SW480 (cell line): ENCODE measurements around the gene MYH8.
A peak's percentile ranks its signal among the peaks of the same experiment; 100 is the strongest.

Experiments used
- DNase-seq: peaks from one replicate; pipeline ENCODE4 v3.0.0-alpha.2; 2016; ENCODE audit warnings: low spot score

The MYH8 gene

GRCh38 chr17:10380631-10381408, 40.9 kb downstream of the MYH8 start:
- DNase-seq, result no peak

- no peak for DNase-seq
These were observed 48.8 kb downstream of the MYH8 start, which contains the start of gene MYH13 for GRCh38 chr17:10372906-10373305. Gene MYH13 (minus strand): TSS chr17:10373006. CDS start chr17:10364530, 8,476 bp downstream.

DNA sequence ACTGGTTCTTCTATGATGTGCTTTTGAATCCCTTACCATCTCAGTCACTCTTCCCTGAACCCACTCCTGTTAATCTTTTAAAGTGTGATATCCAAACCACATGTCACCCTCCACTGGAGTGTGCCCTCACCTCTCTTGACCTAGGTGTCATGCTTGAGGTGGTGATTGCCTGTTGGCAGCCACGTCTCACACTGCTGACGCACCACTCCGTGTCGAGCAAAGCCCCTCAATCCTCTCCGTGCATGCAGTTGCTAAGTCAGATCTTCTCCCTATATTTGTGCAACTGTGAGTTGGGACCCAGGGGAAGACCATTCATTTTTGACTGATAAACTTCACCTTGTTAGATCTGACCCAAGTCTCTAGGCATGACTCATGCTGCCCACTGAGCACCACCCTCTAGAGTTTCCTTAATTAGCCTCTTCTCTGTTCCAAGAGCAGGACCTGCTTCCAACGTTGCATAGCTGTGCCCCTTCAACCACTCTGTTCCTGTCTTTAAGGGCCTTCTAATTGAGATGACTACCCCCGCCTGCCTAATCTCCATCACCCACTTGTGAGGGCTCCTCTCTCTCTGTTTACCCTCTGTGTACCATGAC, 51.6 kb downstream of the MYH8 start:
- DNase-seq, result no peak

DNA sequence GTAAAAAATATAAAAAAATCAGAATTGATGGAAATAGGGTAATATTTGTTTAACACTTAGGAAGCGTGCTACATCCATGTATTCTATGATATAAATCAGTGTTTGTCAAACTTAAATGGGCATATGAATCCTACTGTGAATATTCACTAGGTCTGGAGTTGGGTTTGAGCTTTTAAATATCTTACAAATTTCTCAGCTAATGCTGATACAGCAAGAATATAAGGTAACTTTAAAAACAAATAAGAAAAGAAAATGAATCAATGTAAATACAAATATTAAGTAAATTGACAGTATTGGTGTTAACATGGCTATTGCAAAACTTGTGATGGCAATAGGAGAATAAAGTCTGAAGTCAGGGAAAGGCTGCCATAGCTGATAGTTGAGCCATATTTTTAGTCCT, 52.5 kb downstream of the MYH8 start:
- DNase-seq, result no peak

DNA sequence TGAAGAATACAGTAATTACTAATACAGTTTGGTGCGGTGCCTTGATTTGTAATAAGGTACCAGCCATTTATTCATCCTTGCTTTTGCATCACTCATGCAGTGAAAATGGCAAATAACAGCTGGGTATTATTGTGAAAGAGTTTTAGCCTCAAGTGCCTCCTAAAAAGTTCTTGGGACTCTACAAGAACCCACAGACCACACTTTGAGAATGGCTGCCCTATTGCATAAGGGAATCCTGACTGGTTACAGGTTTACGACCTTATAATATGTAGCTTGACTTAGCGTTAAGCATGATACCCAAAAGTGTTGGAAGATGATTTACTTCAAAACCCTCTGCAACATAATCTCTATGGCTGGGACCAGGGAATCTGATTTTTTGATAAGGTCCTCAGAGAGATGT, 53.2 kb downstream of the MYH8 start:
- no peak for DNase-seq

DNA sequence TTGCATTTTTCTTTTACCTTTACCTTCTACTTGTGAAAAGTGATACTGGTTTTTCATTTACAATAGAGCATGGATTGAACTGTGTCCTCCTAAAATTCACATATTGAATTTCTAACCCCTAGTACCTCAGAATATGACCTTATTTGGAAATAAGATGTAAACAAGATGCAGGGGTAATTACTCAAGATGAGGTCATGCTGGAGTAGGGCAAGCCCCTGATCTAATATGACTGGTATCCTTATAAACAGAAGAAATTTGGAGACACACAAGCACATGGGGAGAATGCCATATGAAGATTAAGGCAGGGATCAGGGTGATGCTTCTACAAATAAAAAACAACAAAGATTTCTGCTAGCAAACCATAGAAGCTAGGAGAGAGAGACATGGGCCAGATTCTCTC, 61.2 kb downstream of the MYH8 start:
- no peak for DNase-seq

- DNase-seq, result peak; percentile 7
These were observed 64.0 kb downstream of the MYH8 start for GRCh38 chr17:10357768-10358167.

DNA sequence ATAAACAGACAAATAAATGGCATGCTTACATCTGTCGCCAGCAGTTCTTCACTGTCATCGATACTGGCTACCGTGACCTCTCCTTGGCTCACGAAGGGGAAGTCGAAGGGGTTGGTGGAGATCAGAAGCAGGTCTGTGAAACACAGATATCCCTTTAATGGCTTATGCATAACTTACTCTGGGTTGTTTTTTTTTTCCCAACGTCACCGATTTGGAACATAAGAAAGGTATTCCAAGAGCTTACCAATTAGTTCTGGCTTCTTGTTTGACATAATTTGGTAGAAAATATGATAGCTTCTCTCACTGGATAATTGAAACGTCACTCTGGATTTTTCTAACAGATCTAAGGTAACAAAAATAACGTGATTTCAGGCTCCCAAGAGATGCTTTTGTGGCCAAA, 67.1 kb downstream of the MYH8 start:
- DNase-seq, result no peak

DNA sequence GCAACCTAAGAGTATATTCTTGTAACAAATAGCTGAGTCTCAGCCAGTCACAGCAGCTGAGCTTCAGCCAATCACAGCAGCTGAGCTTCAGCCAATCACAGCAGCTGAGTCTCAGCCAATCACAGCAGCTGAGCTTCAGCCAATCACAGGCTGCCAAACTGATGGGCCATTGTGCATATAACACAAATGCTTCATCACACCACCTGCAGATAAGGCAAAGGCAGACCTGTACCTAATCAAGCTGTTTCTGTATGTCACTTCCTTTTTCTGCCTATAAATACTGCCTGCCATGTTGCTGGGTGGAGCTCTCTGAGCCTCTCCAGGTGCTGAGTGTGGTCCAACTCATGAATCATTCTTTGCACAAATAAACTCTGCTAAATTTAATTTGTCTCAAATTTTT, 68.9 kb downstream of the MYH8 start:
- no peak for DNase-seq

- DNase-seq, result no peak
These were observed 72.3 kb downstream of the MYH8 start for GRCh38 chr17:10349403-10349802.

DNA sequence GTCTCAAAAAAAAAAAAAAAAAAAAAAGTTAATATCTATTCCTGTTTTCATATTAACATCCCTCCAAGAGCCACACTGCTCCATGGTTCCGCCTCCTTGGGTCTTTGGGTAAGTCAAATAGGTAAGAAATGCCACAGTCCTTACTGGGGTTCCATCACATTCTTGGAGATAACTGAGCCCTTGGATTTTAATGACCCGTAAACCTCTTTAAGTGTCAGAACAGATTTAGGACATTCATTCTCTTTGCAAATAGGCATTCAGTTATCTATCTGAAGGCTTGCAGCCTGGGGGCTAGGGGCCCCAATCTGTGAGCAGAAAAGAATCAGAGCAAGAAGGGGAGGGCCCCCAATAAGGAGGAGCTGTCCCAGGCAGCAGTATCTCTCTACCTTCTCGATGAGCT, 76.9 kb downstream of the MYH8 start:
- DNase-seq, result no peak
